Testis (tissue), 5 donors: Measurements from ENCODE around the gene PAX1. TPM values are rescaled to one million over a fixed set of nuclear protein-coding genes. Genes with fewer than 3 reads are reported as not detected.

ENCODE experiments used
- DNase-seq: peaks from one replicate; pipeline ENCODE4 v3.0.0-alpha.2; 2019
- H3K27ac ChIP-seq, 2 donors: fragments of 200-600 bp; sonication (generic); one replicate each; pipeline ENCODE4 v1.5.1; 2019
- H3K27me3 ChIP-seq: fragments of 200-600 bp; sonication (generic); one replicate; pipeline ENCODE4 v1.5.1; 2019
- H3K36me3 ChIP-seq: fragments of 200-600 bp; sonication (generic); one replicate; pipeline ENCODE4 v1.5.1; 2017; ENCODE audit warnings: low read depth; ENCODE audit errors: missing control alignments
- H3K4me1 ChIP-seq: fragments of 200-600 bp; sonication (generic); one replicate; pipeline ENCODE4 v1.5.1; 2019
- H3K4me3 ChIP-seq, 2 donors: fragments of 200-600 bp; sonication (generic); one replicate each; pipeline ENCODE4 v1.5.1; 2017 to 2019
- H3K9me3 ChIP-seq: fragments of 200-600 bp; sonication (generic); one replicate; pipeline ENCODE4 v1.5.1; 2017
- POLR2A ChIP-seq: fragments of 450-650 bp; IDR thresholded peaks from one replicate; pipeline ENCODE4 v1.6.1; 2017; ENCODE audit warnings: antibody characterized with exemption, mild to moderate bottlenecking, moderate library complexity
- WGBS, 2 donors: methylation state at CpG; one replicate each; pipeline ENCODE4 v1.1.5; 2018; 5-methylcytosine and 5-hydroxymethylcytosine counted together
- intact Hi-C: fragments of 100-400 bp; cut with DNase I; formaldehyde crosslinking; loops from one replicate; pipeline ENCODE4 v1.15.1; 2023; ENCODE audit warnings: low total_unique reads
- long read RNA-seq, 2 donors: transcript quantifications; one replicate each; lab custom pipeline, GENCODE V29; 2026
- polyA plus RNA-seq: library from polyadenylated mRNA; stranded (reverse); fragments of 350-450 nt; fragmentation: Illumina TruSeq; extraction: RNeasy Lipid Tissue Mini Kit (QIAGEN cat#74804); gene quantifications from one replicate; pipeline ENCODE4 v1.2.3, GENCODE V29; 2014; ENCODE audit warnings: low read depth, low replicate concordance; ENCODE audit not compliant: insufficient read depth
- total RNA-seq, 2 donors: library from RNA; depleted of rRNA; stranded (reverse); fragments of >200 nt; gene quantifications; one replicate each; pipeline ENCODE4 v1.2.3, GENCODE V29; 2016
- TF ChIP-seq, protein P1 (sequence below), 3 experiments: fragments of 450-650 bp in 2 of 3; fragments of 200-600 bp in 1 of 3; sonication (generic) in 1 of 3; IDR thresholded peaks; one replicate each; pipeline ENCODE4 v1.5.1; 2016 to 2019; ENCODE audit warnings: antibody characterized with exemption in 3 of 3, mild to moderate bottlenecking in 2 of 3, moderate library complexity in 1 of 3

The PAX1 gene
- total RNA-seq (not detected), polyA plus RNA-seq (0.07 TPM)
- long read RNA-seq, donor 1, result 0 reads
- long read RNA-seq, donor 2, result 0 reads

DNA sequence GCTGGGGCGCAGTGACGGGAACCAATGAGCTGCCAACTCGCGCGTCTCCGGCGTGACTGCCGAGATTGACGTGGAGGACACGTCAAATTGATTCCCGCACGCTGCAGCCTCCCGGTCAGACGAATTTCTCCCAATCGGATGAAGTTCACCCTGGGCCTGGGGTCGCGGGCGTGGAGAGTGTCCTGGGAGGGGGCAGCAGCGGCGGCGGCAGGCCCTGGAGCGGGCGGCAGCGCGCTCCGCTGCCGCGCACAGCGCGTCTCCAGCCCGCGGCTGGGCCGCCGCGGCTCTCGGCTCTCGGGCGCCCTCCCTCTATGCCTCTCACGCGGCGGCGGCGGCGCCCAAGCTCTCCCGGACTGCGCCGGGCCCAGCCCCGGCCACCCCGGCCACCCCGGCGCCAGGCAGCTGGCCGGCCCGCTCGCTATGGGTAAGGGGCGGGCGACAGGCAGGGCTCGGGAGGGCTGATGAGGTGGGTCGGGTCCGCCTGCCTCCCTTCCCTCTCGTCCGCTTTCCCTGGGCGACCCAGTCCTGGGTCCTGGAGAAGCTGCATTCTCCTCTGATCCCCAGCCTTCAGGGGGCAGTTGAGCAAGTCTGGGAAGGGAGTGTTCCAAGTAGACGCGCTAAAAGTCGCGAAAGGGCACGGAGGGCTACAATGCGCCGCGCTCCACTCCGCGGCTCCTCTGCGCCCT lies at the start of gene PAX1:
Gene PAX1 (plus strand): TSS at position 90 of the 686 bp plus-strand sequence. CDS start 49 bp downstream, at position 139.
- no peak for DNase-seq
- H3K27ac ChIP-seq, result no peak within 1 kb of the TSS
- no peaks in the 10 kb centered on the region for H3K9me3 ChIP-seq
- no peaks in the 10 kb centered on the region for H3K36me3 ChIP-seq
- intact Hi-C loops, result no loop called here
- WGBS, 2 donors, result 2% methylated on average over 12 to 45 of the region's 73 CpGs
- H3K4me3 ChIP-seq, result no peak within 1 kb of the TSS
- H3K4me1 ChIP-seq, result peaks cover 6% of the 10 kb centered on the region
- no peaks in the 10 kb centered on the region for H3K27me3 ChIP-seq
- TF ChIP-seq, protein P1, sequence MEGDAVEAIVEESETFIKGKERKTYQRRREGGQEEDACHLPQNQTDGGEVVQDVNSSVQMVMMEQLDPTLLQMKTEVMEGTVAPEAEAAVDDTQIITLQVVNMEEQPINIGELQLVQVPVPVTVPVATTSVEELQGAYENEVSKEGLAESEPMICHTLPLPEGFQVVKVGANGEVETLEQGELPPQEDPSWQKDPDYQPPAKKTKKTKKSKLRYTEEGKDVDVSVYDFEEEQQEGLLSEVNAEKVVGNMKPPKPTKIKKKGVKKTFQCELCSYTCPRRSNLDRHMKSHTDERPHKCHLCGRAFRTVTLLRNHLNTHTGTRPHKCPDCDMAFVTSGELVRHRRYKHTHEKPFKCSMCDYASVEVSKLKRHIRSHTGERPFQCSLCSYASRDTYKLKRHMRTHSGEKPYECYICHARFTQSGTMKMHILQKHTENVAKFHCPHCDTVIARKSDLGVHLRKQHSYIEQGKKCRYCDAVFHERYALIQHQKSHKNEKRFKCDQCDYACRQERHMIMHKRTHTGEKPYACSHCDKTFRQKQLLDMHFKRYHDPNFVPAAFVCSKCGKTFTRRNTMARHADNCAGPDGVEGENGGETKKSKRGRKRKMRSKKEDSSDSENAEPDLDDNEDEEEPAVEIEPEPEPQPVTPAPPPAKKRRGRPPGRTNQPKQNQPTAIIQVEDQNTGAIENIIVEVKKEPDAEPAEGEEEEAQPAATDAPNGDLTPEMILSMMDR (IDR thresholded peaks at IDR 0.05), result no peak
- no peak for TF ChIP-seq POLR2A

DNA sequence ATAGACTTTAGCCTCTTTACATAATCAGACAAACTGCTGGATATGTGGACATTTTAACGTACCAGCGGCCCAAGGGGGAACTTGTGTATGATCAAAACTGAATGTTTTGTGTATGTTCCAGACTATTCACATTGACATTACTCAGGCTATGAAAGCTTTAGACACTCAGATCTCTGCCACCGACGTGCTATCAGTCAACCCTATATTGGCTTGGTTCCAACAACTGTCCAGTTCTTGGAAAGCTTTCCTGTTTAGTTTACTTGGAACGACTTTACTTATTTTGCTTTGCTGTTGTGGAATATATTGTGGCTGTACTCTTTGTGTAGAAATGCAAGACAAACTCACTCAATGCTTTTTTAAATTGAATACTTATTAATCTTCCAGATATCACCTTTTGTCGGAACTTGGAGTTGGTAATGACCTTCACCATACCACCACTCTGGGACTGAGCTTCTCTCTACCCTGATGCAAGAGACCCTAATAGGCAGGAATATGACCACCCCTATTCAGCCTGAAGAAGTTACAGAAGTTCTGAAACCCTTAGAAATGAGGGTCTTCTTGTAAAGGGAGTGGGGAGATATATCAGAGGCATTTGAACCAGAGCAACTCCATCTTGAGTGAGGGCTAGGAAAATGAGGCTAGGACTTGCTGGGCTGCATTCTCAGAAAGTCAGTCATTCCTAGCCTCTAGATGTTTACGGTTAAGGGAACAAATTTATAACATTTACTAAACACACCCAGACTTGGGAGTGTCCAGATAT lies 49.0 kb upstream of the PAX1 start:
- no peak overlapping the region for H3K4me3 ChIP-seq
- DNase-seq, result no peak
- H3K4me1 ChIP-seq, result no peaks in the 10 kb centered on the region
- H3K27ac ChIP-seq, result no peak overlapping the region
- TF ChIP-seq POLR2A, result no peak
- TF ChIP-seq, protein P1 (IDR thresholded peaks at IDR 0.05), result no peak
- H3K9me3 ChIP-seq, result no peaks in the 10 kb centered on the region
- no peaks in the 10 kb centered on the region for H3K27me3 ChIP-seq
- no peaks in the 10 kb centered on the region for H3K36me3 ChIP-seq
- intact Hi-C loops, result no loop called here
- WGBS, 2 donors, result 71 to 73% methylated on average over 7 of the region's 7 CpGs

DNA sequence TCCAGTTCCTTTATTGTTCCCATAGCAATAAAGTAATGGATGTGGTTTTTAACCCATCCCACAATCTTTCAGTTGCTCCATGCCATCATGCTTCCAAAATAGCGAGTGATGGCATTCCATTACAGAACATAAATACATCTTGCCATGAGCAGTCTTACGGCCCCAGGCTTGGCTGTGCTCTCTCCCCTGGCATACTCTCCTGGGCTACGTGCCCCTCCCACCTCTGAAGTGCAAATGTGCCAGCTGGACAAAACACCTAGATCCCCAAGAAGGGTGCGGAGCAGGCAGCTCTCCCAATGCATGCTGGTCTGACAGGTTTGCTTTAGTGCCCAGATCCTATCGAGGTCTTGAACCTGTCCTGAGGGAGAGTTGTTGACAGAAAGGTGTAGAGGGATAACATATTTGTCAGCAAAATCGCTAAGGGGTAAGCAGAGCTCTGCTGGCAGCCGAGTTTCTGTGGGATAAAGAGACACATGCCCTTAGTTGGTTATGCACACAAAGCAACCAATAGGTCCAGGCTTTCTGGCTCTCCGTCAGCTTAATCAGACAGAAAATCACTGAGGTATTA lies 43.9 kb upstream of the PAX1 start:
- TF ChIP-seq, protein P1 (IDR thresholded peaks at IDR 0.05), result no peak
- no peak for TF ChIP-seq POLR2A
- H3K4me1 ChIP-seq, result no peaks in the 10 kb centered on the region
- no peaks in the 10 kb centered on the region for H3K36me3 ChIP-seq
- DNase-seq, result no peak
- H3K4me3 ChIP-seq, result no peak overlapping the region
- H3K27ac ChIP-seq, result no peak overlapping the region
- H3K9me3 ChIP-seq, result no peaks in the 10 kb centered on the region
- intact Hi-C loops, result no loop called here
- no peaks in the 10 kb centered on the region for H3K27me3 ChIP-seq
- WGBS, 2 donors, result 66 to 75% methylated on average over 8 of the region's 8 CpGs

DNA sequence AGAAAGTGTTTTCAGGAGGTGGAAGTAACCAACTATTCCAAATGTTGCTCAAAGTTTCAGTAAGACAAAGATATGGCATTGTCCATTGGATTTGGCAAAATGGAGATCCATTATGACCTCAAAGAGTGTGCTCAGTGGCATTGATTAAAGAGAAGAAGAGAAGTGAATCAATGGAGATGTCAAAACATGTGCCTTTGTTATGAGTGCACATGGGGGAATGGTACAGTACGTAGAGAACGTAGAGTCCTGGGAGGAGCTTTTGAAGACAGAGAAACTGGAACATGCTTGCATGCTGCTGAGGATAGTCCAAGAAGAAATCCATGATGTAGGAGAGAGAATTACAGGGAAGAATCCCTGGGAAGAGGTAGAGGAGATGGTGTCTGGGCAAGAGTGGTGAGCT lies 42.0 kb upstream of the PAX1 start:
- intact Hi-C loops, result no loop called here
- no peaks in the 10 kb centered on the region for H3K27me3 ChIP-seq

More for the DNA sequence above, 42.0 kb upstream of the PAX1 start:
- no peaks in the 10 kb centered on the region for H3K36me3 ChIP-seq
- H3K4me3 ChIP-seq, result no peak overlapping the region
- H3K9me3 ChIP-seq, result no peaks in the 10 kb centered on the region
- H3K4me1 ChIP-seq, result no peaks in the 10 kb centered on the region
- TF ChIP-seq POLR2A, result no peak
- TF ChIP-seq, protein P1 (IDR thresholded peaks at IDR 0.05), result no peak
- no peak for DNase-seq
- H3K27ac ChIP-seq, result no peak overlapping the region
- 79 to 85% methylated on average over 2 of the region's 2 CpGs for WGBS, 2 donors
